ENCODE results near the gene INHBB. TPM values are rescaled to one million over a fixed set of nuclear protein-coding genes. Genes with fewer than 3 reads are reported as not detected.

INHBB gene
- total and polyA plus RNA-seq, 5 experiments from 2014 or later = not detected

Other genes starting within 250 kb of the INHBB start
- 10 to 100 TPM; 18.5 to 20.5 TPM for gene TMEM185B, start 122.7 kb upstream of the INHBB start, total RNA-seq
- 10 to 100 TPM; 12.7 to 16.7 (median 13.8) TPM for gene TMEM185B, start 122.7 kb upstream of the INHBB start, polyA plus RNA-seq
- gene RALB, start 93.3 kb upstream of the INHBB start, total RNA-seq = 10 to 100 TPM; 12.3 to 13.8 TPM
- 10 to 100 TPM; 17.6 to 25.8 (median 19.1) TPM for gene RALB, start 93.3 kb upstream of the INHBB start, polyA plus RNA-seq

All from naive thymus-derived CD8-positive, alpha-beta T cell (primary cell).